NCI-H2227 (cell line): ENCODE data around the gene CHRNB2.
"Not testable (repeated sequence)": the region's sequence is repeated elsewhere in the genome, so short reads cannot be mapped to it uniquely, and the experiment has no call there.

Experiments used
- DNase-seq: peaks from one replicate; lab custom pipeline; 2025; ENCODE audit not compliant: unreplicated experiment; lab: John Stamatoyannopoulos, UW

The CHRNB2 gene, protein sequence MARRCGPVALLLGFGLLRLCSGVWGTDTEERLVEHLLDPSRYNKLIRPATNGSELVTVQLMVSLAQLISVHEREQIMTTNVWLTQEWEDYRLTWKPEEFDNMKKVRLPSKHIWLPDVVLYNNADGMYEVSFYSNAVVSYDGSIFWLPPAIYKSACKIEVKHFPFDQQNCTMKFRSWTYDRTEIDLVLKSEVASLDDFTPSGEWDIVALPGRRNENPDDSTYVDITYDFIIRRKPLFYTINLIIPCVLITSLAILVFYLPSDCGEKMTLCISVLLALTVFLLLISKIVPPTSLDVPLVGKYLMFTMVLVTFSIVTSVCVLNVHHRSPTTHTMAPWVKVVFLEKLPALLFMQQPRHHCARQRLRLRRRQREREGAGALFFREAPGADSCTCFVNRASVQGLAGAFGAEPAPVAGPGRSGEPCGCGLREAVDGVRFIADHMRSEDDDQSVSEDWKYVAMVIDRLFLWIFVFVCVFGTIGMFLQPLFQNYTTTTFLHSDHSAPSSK

DNA sequence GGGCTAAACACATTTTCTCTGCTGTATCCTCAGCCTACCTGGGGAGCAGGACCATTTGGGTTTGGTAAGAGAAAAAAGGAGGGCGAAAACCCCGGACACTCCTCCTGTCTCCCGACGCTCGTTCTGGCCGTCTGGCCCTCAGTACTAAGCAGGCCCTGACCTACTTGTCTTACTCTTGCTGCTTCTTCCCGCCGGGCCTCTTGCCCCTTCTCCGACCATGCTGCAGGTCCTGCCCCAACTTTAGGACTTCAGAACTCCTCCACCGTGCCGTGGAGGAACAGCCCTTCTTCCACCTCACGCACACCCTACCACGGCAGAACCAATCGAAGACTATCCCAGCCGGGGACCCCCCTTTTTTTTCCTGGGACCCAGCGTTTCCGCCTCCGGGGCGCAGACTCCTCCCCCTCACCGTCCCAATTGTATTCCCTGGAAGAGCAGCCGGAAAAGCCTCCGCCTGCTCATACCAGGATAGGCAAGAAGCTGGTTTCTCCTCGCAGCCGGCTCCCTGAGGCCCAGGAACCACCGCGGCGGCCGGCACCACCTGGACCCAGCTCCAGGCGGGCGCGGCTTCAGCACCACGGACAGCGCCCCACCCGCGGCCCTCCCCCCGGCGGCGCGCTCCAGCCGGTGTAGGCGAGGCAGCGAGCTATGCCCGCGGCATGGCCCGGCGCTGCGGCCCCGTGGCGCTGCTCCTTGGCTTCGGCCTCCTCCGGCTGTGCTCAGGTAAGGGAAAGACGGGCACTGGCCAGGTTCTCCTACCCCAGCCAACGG, at the start of gene CHRNB2:
Gene CHRNB2, plus strand, starts transcription at position 393 of the 771 bp plus-strand sequence. Its CDS starts 267 bp downstream, at position 660.
- peak; percentile 84 for DNase-seq

DNA sequence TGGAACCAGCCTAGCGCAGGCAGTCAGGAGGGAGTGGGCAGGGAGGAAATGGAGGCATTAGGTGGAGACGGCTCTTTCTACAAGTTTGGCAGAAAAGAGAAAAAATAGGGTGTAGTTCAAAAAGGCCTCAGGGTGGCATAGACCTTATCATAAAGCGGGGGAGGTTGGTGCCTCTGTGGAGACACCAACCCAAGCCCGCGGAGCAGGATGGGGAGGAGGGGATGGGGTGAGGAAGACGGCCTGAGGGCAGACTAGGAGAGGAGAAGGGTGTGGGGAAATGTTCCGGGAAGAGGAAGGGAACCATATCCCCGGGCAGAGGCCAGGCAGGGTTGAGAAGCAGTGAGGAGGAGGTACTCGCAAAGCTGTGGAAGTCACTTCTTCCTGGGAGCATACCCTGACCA, 48.0 kb upstream of the CHRNB2 start:
- DNase-seq = no peak

DNA sequence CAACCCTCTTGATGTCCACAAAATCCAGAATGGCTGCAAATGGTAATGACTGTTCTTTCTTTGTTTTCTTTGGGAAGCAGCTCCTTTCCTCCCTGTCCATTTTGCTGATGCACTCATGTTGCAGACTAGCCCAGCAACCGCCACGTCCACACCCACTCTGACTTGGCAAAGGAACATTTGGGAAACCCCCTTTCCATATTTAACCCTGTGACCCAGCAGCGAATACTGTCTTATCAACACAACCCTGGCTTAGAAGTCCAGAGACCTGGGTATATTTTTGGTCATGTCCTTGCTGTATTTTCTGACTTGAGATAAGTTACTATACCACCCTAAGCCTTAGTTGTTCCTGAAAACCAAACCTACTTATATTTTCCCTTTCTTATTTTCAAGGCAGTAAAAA, 47.2 kb upstream of the CHRNB2 start:
- no peak for DNase-seq

DNA sequence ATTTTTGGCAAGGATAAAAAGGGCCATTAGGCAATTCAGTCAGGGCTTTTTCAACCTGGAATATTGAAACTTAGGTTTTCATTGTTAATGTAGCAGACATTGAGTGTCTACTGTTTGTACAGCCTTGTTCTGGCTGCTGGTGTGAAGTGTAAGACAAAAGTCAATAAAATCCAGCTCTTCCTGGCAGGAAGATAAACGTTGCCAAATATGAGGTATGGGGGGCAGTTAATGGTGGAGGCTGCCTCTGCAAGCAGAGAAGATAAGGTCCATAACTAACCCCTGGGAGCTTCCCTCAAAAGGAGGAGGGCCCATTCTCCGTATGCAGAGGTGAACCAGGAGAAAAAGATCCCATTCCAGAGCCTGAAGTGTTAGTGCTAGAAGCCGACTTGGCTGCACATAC, 45.9 kb upstream of the CHRNB2 start:
- no peak for DNase-seq

DNA sequence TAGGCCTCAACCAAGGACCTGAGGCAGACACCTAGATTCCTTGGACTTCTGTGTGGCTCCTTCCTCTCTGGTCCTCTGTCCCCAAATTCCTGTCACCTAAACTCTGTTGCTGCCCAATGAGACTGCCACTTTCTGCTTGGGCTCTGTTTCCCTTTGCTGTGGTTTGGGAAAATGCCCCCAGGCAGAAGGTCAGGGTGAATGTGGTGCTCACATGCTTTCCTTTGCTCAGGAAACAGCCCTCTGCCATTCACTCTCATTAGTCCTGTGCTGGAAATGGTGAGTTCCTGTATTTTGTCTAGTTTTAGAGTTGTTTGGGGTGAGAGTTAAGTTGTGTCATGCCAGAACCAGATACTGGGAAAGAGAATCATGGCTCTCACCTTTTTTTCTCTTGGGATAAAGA, 42.7 kb upstream of the CHRNB2 start:
- DNase-seq = no peak

DNA sequence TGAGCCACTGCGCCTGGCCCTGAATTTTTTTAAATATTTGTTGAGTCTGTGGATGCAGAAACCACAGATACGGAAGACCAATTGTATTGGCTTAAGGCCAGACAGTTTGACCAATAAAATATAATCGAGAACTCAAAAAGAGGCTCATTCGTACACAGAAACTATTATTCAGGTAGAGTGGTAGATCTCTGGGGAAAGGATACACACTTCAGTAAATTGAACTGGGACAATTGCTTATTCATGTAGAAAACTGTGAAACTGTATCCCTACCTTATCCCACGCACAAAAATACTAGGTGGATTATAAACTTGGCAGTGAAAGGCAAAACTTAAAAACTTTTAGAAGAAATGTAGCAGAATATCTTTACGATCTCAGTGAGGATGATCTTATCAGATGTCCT, 40.4 kb upstream of the CHRNB2 start:
- no peak for DNase-seq

DNA sequence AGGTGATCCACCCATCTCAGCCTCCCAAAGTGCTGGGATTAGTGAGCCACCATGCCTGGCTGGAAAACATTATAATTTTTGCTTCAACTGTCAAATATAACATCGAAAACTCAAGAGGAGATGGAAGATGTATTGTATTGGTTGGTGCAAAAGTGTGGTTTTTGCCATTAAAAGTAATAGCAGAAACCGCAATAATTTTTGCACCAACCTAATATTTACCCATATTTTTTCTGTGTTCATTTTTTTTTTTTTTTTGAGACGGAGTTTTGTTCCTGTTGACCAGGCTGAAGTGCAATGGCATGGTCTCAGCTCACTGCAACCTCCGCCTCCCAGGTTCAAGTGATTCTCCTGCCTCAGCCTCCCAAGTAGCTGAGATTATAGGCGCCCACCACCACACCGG, 38.3 kb upstream of the CHRNB2 start:
- no peak for DNase-seq

DNA sequence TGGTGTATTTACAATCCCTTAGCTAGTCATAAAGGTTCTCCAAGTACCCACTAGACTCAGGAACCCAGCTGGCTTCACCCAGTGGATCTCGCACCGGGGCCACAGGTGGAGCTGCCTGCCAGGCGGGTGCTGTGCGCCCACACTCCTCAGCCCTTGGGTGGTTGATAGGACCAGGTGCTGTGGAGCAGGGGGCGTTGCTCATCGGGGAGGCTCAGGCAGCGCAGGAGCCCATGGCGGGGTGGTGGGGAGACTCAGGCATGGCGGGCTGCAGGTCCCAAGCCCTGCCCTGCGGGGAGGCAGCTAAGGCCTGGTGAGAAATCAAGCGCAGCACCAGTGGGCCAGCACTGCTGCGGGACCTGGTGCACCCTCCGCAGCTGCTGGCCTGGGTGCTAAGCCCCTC, 35.6 kb upstream of the CHRNB2 start:
- not testable (repeated sequence) for DNase-seq

DNA sequence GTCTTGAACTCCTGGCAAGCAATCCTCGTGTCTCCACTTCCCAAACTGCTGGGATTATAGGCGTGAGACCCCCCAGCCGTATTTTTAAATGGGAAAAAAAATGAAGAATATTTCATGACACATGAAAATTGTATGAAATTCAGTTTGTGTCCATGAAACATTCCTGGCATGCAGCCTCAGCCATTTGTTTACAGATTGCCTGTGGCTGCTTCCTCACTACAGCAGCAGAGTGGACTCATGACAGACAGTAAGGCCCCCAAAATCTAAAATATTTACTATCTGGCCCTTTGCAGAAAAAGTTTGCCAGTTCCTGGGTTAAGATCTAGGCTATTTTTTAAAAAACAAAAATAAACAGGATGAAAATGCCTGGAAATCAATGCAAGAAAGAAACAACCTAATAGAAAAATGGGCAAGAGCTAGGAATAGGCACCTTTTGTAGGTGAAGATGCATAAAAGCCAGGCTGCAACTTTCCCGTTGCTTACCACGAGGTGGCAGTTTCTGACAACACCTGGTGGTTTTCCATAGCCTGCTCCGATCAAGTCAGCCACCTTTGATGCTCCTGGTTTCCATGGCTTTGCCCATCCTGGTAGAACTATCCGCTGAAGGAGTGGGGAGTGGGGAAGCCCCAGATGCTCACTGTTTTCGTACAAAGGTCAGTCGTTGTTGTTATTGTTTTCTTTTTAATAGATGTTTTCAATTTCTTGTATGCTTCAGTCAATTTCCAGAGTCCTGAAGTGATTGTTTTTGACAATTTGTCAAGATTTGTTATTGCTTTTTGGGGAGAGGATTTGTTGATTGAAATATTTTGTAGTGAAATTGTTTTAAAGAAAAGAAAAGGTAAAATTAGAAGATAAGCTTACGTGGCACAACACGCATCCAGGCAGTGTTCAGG, 33.4 kb upstream of the CHRNB2 start:
- DNase-seq = peak; percentile 78

DNA sequence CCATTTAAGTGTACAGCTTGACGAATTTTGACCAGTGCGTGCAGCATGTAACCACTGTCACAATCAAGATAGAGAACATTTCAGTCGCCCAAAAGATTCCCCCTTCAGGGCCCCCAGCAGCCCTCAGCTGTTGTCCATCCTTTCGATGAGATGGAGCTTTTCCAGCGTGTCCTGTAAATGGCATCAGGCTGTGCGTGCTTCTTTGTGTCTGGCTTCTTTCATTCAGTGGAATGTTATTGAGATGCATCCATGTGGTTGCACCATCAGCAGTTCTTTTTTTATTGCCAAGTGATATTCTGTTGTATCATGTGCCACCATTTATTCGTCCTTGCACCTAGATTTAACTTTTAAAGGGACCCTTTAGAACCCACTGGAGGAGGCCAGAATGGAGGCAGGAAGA, 31.0 kb upstream of the CHRNB2 start:
- no peak for DNase-seq

DNA sequence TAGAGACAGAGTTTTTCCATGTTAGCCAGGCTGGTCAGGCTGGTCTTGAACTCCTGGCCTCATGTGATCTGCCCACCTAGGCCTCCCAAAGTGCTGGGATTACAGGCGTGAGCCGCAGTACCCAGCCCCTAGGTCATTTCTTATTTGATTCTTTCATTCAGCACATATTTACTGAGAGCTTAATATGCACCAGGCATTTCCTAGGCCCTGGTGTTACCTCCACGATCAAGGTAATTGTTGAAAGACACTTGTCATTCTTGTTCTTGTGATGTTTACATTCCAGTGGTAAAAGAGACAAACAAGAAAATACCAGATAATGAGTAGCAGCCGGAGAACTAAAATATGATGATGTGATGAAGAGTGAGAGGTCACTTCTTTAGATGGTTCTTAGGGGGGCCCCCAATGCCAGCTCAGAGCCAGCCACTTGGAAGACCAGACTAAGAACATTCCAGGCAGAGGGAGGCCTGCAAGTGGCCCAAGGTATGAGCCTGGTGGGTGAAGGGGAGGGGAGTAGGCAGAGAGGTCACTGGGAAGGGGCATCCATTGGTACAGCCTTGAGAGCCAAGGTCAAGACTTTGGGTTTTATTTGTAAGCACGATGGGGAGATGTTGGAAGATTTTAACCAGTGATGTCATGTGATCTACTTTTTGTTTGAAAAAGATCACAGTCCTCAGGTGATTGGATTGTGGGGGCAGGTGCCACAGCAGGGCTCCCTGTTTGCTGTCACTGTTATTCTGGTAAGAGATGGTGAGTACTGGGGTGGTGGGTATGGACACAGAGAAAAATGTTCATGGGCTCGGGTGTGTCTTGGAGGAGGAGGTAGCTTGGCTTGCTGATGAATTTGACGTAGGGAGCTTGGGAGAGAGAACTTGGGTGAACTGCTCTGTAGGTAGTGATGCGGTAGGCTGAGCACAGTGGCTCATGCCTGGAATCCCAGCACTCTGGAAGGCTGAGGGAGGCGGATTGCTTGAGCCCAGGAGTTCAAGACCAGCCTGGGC, 27.8 kb upstream of the CHRNB2 start:
- no peak for DNase-seq

DNA sequence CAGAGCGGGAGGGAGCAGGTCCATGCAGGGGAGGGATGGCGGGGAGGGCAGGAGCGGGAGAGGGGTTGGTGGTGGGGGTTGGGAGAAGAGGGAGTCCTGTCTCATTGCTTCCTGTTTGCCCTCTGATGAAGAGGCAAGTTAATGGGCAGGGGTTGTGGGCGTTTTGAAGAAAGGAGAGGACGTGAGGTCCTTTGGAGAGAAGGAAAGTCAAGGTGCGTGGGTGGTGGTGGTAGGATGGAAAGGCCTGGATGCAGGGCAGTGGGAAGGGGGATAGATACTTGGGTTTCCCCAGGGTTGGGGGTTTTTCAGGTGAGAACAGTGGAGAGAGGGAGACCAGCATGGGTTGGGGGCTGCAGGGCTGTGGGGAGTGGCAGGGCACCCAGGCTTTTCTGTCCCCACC, 26.3 kb upstream of the CHRNB2 start:
- no peak for DNase-seq

DNA sequence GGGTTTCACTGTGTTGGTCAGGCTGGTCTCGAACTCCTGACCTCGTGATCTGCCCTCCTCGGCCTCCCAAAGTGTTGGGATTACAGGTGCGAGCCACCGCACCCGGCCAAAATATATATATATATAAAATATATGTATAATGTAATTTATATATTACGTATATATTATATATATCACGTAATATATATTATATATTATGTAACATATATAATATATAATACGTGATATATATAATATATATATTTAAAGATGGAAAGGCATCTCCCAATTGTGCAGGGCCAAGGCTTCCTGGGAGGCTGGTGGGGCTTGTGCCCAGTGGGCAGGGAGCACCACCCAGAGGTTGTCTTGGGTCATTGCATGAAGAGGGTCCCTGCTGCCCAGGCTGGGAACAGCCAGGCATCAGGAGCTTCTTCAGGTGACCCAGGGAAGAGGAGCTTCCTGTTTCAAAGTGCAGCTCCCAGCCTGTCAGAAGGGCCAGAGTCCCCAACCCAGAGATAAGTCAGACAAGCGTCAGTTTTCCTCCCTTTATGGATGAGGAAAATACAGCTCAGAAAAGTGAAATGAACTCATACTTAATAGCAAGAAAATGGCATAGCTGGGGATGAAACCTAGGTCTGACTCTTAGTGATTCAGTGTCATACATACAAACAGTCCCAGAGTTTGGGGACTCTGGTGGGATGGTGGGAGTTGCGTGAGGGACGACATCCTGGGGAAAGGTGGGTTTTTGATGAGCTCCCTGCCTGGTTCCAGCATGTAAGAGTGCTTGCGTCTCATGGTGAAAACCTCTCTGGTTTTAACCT, 21.1 kb upstream of the CHRNB2 start:
- peak; percentile 86 for DNase-seq

DNA sequence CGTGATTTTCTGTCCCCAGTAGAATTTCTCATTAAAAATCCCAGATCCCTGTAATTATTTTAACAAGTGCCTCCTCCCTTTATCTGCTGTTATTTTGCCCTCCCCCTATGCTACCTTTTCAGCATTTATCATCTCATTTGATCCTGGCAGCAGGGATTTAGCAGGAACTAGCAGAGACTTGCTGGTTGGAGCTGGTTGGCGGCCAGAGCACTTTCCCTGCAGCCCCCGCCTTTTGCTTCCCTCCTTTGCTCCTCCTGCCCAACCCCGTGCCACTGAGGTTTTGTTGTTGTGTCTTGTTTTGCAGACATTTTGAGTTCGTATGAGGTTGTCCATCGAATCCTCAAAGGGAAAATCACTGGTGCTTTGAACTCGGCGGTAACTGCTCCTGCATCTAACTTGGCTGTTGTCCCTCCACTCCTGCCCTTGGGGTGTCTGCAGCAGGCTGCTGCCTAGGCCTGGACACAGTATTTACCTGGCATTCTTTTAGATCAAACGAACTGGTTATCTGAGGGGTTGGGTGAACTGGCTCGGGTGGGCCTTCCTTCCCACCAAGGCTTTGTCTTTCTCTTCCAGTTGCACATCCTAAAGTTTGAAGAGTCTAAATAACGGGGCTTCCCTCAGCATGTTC, 20.4 kb upstream of the CHRNB2 start:
- peak; percentile 60 for DNase-seq

DNA sequence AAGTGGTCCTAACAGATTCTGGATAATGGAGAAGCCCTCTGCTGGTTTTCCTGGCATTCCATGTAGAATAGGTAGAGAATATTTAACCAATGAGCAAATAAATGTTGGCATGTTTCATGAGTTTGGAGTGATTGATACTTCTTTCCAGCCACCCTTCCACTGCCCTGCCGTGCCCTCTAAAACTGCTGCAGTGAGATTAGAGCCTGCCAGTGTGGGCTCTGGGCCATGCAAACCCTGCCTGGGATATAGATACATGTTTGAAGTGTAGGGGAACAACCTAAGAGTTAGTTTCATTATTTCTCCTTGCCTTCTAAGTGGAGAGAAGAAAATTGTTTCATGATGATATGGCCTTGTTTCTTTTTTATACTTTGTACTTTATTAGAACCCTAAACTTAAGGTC, 19.6 kb upstream of the CHRNB2 start:
- no peak for DNase-seq

DNA sequence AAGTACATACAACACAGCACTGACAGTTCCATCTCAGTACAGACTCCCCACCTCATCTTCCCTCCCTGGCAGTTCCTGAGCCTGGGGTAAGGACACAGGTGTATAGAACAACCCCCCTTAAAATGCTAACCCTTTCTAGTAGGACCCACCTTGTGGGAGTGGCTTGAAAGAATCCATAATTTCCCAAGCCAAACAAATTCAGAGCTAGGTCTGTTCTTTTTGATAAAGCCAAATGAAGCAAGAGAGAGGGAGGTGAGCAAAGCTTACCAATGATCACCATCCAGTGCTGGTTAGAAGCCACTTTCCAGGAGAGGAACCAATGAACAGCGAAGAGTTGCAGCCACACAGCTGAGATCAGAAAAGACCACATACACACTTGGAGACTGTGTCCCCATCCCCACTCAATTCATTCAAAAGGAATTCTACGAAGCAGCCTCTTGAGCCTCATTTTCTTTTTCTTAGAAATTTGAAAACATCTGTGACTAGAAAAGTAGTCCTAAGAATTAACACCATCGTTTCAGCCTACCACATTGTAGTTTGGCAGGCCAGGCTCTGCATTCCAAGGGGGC, 18.3 kb upstream of the CHRNB2 start:
- no peak for DNase-seq

DNA sequence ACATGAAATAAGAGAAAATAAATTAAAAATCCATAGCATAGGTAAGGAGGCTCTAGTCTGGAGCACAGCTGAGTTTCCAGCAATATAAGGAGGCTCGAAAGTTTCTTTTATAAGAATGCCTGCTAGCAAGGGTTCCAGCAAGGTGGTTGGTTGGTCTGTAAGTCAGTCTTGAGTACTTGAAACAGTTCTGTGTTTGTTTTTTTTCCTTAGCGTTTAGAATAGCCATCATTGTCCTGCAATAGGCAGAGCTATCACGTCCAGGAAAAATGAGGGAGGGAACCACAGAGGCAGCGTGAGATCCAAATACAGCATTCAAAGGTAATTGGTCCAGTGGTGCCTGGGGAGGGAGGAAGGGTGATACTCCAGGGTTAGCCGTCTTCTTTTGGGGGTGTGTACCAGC, 17.5 kb upstream of the CHRNB2 start:
- no peak for DNase-seq

DNA sequence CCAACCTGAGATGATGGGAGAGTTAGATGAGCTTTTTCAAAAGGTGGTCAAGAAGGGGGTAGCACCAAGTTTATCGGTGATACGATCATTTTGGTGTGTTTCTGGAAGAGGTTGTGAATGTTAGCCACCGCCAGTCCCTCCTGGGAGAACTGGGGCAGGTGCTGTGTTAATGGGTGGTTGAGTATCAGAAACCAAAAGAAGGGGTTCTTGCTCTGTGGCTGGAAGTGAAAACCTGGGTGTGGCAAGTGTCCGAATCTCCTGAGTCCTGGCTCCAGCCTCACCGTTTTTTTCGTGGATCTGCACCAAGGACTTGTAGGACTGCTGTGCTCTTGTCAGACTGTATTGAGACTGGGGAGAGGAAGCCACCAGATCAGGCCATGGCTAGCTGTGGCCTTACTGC, 16.9 kb upstream of the CHRNB2 start:
- DNase-seq = no peak
